ENCODE data around the gene RABGAP1L. TPM values are rescaled to one million over a fixed set of nuclear protein-coding genes. Genes with fewer than 3 reads are reported as not detected.
"Not testable (repeated sequence)": the region's sequence is repeated elsewhere in the genome, so short reads cannot be mapped to it uniquely, and the experiment has no call there.

RABGAP1L gene
- total and polyA plus RNA-seq, 12 donors, result 13.0 to 167 (median 109) TPM

GRCh38 chr1:175037416-175037815 lies 878.1 kb downstream of the RABGAP1L start:
- no peaks in the 10 kb centered on the region for H3K36me3 ChIP-seq
- no peak overlapping the region for H3K27ac ChIP-seq
- intact Hi-C loops (cut with DNase I), result loop anchor here in 4 of 10 donors (10.0 kb wide), 1 partner anchor 277 kb away; no protein-coding TSS in a partner anchor
- WGBS, 2 donors, result 51 to 63% methylated on average over 7 of the region's 7 CpGs
- no peak for DNase-seq
- TF ChIP-seq CTCF (IDR thresholded peaks at IDR 0.05), result no peak
- no peaks in the 10 kb centered on the region for H3K9me3 ChIP-seq
- H3K27me3 ChIP-seq, result no peaks in the 10 kb centered on the region
- no peak overlapping the region for H3K4me3 ChIP-seq
- no peak for ATAC-seq
- no peaks in the 10 kb centered on the region for H3K4me1 ChIP-seq

GRCh38 chr1:175040324-175040879 lies 881.1 kb downstream of the RABGAP1L start:
- no peaks in the 10 kb centered on the region for H3K4me1 ChIP-seq
- H3K4me3 ChIP-seq, result no peak overlapping the region
- no peaks in the 10 kb centered on the region for H3K27me3 ChIP-seq
- intact Hi-C loops (cut with DNase I), result loop anchor here in 1 of 10 donors (5.0 kb wide), 1 partner anchor 72 kb away; no protein-coding TSS in a partner anchor
- TF ChIP-seq CTCF (IDR thresholded peaks at IDR 0.05), result no peak
- H3K36me3 ChIP-seq, result no peaks in the 10 kb centered on the region
- H3K27ac ChIP-seq, result no peak overlapping the region
- ATAC-seq (no peak), DNase-seq (no peak)
- 67 to 74% methylated on average over 4 of the region's 4 CpGs for WGBS, 2 donors
- no peaks in the 10 kb centered on the region for H3K9me3 ChIP-seq

- intact Hi-C loops (cut with DNase I), result loop anchor here in 1 of 10 donors (5.0 kb wide), 1 partner anchor 70 kb away; no protein-coding TSS in a partner anchor
- H3K27me3 ChIP-seq, result no peaks in the 10 kb centered on the region
- DNase-seq, result no peak
- ATAC-seq, result no peak
- no peaks in the 10 kb centered on the region for H3K9me3 ChIP-seq
- 80% methylated on average over 3 of the region's 3 CpGs for WGBS, 2 donors
- no peak overlapping the region for H3K4me3 ChIP-seq
- H3K36me3 ChIP-seq, result no peaks in the 10 kb centered on the region
- H3K4me1 ChIP-seq, result no peaks in the 10 kb centered on the region
- H3K27ac ChIP-seq, result no peak overlapping the region
- no peak for TF ChIP-seq CTCF (IDR thresholded peaks at IDR 0.05)
Observed at GRCh38 chr1:175042650-175043049, 883.3 kb downstream of the RABGAP1L start.

- no peak for TF ChIP-seq CTCF (IDR thresholded peaks at IDR 0.05)
- WGBS, 2 donors, result 39 to 51% methylated on average over 19 of the region's 19 CpGs
Observed at GRCh38 chr1:175043824-175044223, 884.5 kb downstream of the RABGAP1L start.

GRCh38 chr1:175044591-175044990 lies 885.3 kb downstream of the RABGAP1L start:
- H3K4me1 ChIP-seq, H3K9me3 ChIP-seq, H3K27me3 ChIP-seq, H3K36me3 ChIP-seq, H3K4me3 ChIP-seq, H3K27ac ChIP-seq, DNase-seq, ATAC-seq: not testable (repeated sequence)
- intact Hi-C loops (cut with DNase I), result loop anchor here in 1 of 10 donors (5.0 kb wide), 1 partner anchor 68 kb away; no protein-coding TSS in a partner anchor
- WGBS, 2 donors, result 89 to 95% methylated on average over 18 of the region's 18 CpGs

More at GRCh38 chr1:175043824-175044223, 884.5 kb downstream of the RABGAP1L start:
- Histone ChIP-seq H3K27ac (no peak overlapping the region), H3K4me3 (no peak overlapping the region), H3K27me3 (no peaks in the 10 kb centered on the region), H3K9me3 (no peaks in the 10 kb centered on the region), H3K4me1 (no peaks in the 10 kb centered on the region), H3K36me3 (no peaks in the 10 kb centered on the region)
- no peak for DNase-seq
- no peak for ATAC-seq
- intact Hi-C loops (cut with DNase I), result loop anchor here in 1 of 10 donors (5.0 kb wide), 1 partner anchor 68 kb away; no protein-coding TSS in a partner anchor
